H1 (cell line): Measurements from ENCODE around the gene RAD51B. TPM values are rescaled to one million over a fixed set of nuclear protein-coding genes. Genes with fewer than 3 reads are reported as not detected.

ENCODE experiments used
- CHD1 ChIP-seq: IDR thresholded peaks from 2 replicates; pipeline ENCODE4 v1.6.1; 2012; ENCODE audit warnings: low read depth, low read length, improper control_type of control experiment
- CHD7 ChIP-seq: fragments of 300-600 bp; sonication (generic); IDR thresholded peaks from 2 replicates; pipeline ENCODE4 v1.7.1; 2012; ENCODE audit warnings: low read length, moderate library complexity, mild to moderate bottlenecking, inconsistent platforms; ENCODE audit not compliant: insufficient replicate concordance
- NANOG ChIP-seq: IDR thresholded peaks from 2 replicates; pipeline ENCODE4 v1.6.1; 2011; ENCODE audit warnings: low read length, low read depth, mild to moderate bottlenecking, inconsistent platforms; ENCODE audit not compliant: insufficient read depth, poor library complexity, severe bottlenecking
- RBBP5 ChIP-seq: IDR thresholded peaks from 2 replicates; pipeline ENCODE4 v1.7.1; 2012; ENCODE audit warnings: low read depth, mild to moderate bottlenecking, inconsistent platforms, low read length, moderate library complexity, borderline replicate concordance
- polyA plus RNA-seq, 7 experiments: library from polyadenylated mRNA; depleted of rRNA in 3 of 7; stranded (reverse) in 5 of 7; unstranded in 2 of 7; fragments of >200 nt in 5 of 7; fragments of 200-250 nt in 2 of 7; gene quantifications; 1 replicate in 5 of 7; 2 replicates in 1 of 7; 4 replicates in 1 of 7; pipeline versions ENCODE4 v1.2.1 to v1.2.3, GENCODE V29; 2011 to 2013; ENCODE audit warnings: missing spikeins in 2 of 7, mixed read lengths in 2 of 7
- total RNA-seq: library from RNA; stranded (reverse); fragmentation: NEBNext Ultra II Directional; extraction: Animal tissue kit (Norgen Biotek cat#: 25700); gene quantifications from 2 replicates; pipeline ENCODE4 v1.2.1, GENCODE V29; 2021

RAD51B gene
- total and polyA plus RNA-seq, 2 of the 8 experiments (the other 6 are each of a cell fraction or from before 2014, with no cell fraction given), result 3.9 to 14.9 TPM

GRCh38 chr14:68141281-68142088 is 321.9 kb downstream of the RAD51B start (continued):
- TF ChIP-seq CHD7, result no peak
- TF ChIP-seq RBBP5, result no peak
- no peak for TF ChIP-seq CHD1
- no peak for TF ChIP-seq NANOG
- TF ChIP-seq, all 59 proteins: peak for 0
